Measurements from ENCODE around the gene CYP39A1. TPM values are rescaled to one million over a fixed set of nuclear protein-coding genes. Genes with fewer than 3 reads are reported as not detected.

Gene CYP39A1
- polyA plus RNA-seq, 1 experiment = not detected

GRCh38 chr6:46677314-46677654, 24.7 kb upstream of the CYP39A1 start:
- TF ChIP-seq, protein P1, sequence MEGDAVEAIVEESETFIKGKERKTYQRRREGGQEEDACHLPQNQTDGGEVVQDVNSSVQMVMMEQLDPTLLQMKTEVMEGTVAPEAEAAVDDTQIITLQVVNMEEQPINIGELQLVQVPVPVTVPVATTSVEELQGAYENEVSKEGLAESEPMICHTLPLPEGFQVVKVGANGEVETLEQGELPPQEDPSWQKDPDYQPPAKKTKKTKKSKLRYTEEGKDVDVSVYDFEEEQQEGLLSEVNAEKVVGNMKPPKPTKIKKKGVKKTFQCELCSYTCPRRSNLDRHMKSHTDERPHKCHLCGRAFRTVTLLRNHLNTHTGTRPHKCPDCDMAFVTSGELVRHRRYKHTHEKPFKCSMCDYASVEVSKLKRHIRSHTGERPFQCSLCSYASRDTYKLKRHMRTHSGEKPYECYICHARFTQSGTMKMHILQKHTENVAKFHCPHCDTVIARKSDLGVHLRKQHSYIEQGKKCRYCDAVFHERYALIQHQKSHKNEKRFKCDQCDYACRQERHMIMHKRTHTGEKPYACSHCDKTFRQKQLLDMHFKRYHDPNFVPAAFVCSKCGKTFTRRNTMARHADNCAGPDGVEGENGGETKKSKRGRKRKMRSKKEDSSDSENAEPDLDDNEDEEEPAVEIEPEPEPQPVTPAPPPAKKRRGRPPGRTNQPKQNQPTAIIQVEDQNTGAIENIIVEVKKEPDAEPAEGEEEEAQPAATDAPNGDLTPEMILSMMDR (IDR thresholded peaks at IDR 0.05; ENCODE audit: insufficient read depth, low read depth, low read length) = peak; percentile 33; the same call in 1 of the 2 replicates
- ChIA-PET CTCF (interaction anchor here (1.1 kb wide), 1 partner anchor 13 kb away, joined by 3 read pairs; no protein-coding TSS in a partner anchor), POLR2A (no interaction called here)
- no peaks in the 10 kb centered on the region for H3K36me3 ChIP-seq (ENCODE audit: control insufficient read depth, insufficient read depth, low read length)
- H3K4me3 ChIP-seq (ENCODE audit: low read depth, low read length) = no peak overlapping the region
- no peaks in the 10 kb centered on the region for H3K27me3 ChIP-seq (ENCODE audit: control insufficient read depth, insufficient read depth, low read length)
- no peak for DNase-seq (ENCODE audit: low read depth)

GRCh38 chr6:46676604-46677313, 24.1 kb upstream of the CYP39A1 start:
- Histone ChIP-seq H3K36me3 (ENCODE audit: control insufficient read depth, insufficient read depth, low read length) (no peaks in the 10 kb centered on the region), H3K27me3 (ENCODE audit: control insufficient read depth, insufficient read depth, low read length) (no peaks in the 10 kb centered on the region), H3K4me3 (ENCODE audit: low read depth, low read length) (no peak overlapping the region)
- POLR2A ChIA-PET = no interaction called here
- TF ChIP-seq, protein P1 (IDR thresholded peaks at IDR 0.05; ENCODE audit: insufficient read depth, low read depth, low read length) = no peak
- no peak for DNase-seq (ENCODE audit: low read depth)
- CTCF ChIA-PET = no interaction called here

GRCh38 chr6:46674410-46674809, 21.8 kb upstream of the CYP39A1 start:
- Histone ChIP-seq H3K36me3 (ENCODE audit: control insufficient read depth, insufficient read depth, low read length) (no peaks in the 10 kb centered on the region), H3K27me3 (ENCODE audit: control insufficient read depth, insufficient read depth, low read length) (no peaks in the 10 kb centered on the region), H3K4me3 (ENCODE audit: low read depth, low read length) (no peak overlapping the region)
- DNase-seq (ENCODE audit: low read depth) = no peak
- CTCF ChIA-PET = no interaction called here
- POLR2A ChIA-PET = interaction anchor here (0.6 kb wide), 1 partner anchor 16 kb away, joined by 3 read pairs; no protein-coding TSS in a partner anchor
- TF ChIP-seq, protein P1 (IDR thresholded peaks at IDR 0.05; ENCODE audit: insufficient read depth, low read depth, low read length) = no peak

- ChIA-PET CTCF (no interaction called here), POLR2A (no interaction called here)
- H3K36me3 ChIP-seq (ENCODE audit: control insufficient read depth, insufficient read depth, low read length) = no peaks in the 10 kb centered on the region
- H3K27me3 ChIP-seq (ENCODE audit: control insufficient read depth, insufficient read depth, low read length) = no peaks in the 10 kb centered on the region
- DNase-seq (ENCODE audit: low read depth) = no peak
- TF ChIP-seq, protein P1 (IDR thresholded peaks at IDR 0.05; ENCODE audit: insufficient read depth, low read depth, low read length) = no peak
- H3K4me3 ChIP-seq (ENCODE audit: low read depth, low read length) = no peak overlapping the region
Observed at GRCh38 chr6:46667377-46667776, 14.8 kb upstream of the CYP39A1 start.

GRCh38 chr6:46661483-46661882, 8.9 kb upstream of the CYP39A1 start:
- Histone ChIP-seq H3K36me3 (ENCODE audit: control insufficient read depth, insufficient read depth, low read length) (no peaks in the 10 kb centered on the region), H3K4me3 (ENCODE audit: low read depth, low read length) (no peak overlapping the region), H3K27me3 (ENCODE audit: control insufficient read depth, insufficient read depth, low read length) (no peaks in the 10 kb centered on the region)
- CTCF ChIA-PET = no interaction called here
- POLR2A ChIA-PET = no interaction called here
- TF ChIP-seq, protein P1 (IDR thresholded peaks at IDR 0.05; ENCODE audit: insufficient read depth, low read depth, low read length) = no peak
- no peak for DNase-seq (ENCODE audit: low read depth)

Data from BJ (cell line).